GM18519 (cell line): ENCODE measurements around the gene ARHGAP45.

Source experiments
- ATAC-seq: cut with Tn5 transposase; IDR thresholded peaks from one replicate; pipeline ENCODE4 v1.9.1; 2021; ENCODE audit warnings: mild to moderate bottlenecking, moderate library complexity; ENCODE audit not compliant: unreplicated experiment, low FRiP score

ARHGAP45 gene

DNA sequence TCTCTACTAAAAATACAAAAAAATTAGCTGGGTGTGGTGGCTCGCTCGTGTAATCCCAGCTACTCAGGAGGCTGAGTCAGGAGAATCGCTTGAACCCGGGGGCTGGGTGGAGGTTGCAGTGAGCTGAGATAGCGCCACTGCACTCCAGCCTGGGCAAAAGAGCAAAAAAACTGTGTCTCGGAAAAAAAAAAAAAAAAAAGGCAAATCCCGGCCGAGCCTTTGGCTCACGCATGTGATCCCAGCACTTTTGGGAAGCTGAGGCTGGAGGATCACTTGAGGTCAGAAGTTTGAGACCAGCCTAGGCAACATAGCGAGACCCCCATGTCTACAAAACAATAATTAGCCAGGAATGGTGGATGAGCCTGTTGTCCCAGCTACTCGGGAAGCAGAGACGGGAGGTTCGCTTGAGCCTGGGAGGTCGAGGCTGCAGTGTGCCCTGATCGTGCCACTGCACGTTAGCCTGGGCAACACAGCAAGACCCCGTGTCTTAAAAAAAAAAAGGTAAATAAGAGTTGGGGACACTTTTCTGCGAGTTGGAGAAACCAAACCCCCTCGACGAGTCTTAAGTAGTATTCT lies 36.3 kb downstream of the ARHGAP45 start:
- no peak for ATAC-seq

DNA sequence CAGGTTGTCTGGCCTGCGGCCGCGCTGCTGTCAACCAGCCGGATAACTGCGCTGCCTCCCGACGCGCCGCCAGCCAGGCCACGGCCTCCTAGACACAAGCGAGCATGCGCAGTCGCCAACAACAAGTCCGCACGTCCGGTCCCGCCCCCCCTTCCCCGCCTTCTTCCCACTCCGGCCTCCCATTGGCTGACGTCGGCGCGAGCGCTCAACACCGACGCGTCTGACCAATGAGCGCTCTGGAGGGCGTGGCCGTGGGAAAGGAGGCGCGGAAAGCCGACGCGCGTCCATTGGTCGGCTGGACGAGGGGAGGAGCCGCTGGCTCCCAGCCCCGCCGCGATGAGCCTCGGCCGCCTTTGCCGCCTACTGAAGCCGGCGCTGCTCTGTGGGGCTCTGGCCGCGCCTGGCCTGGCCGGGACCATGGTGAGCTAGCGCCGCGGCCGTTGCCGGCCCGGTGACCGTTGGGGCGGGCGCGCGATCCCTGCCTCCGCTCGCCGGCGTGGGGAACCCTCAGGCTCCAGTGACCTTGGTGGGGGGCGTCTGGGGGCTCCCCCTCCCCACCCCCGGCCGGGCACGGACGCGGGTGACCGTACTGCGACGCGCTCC lies 36.8 kb downstream of the ARHGAP45 start, which contains the start of gene GPX4:
GPX4 (plus strand) TSS at position 287 of the 603 bp plus-strand sequence; CDS start at position 337, 50 bp downstream.
- peak; percentile 60 for ATAC-seq

DNA sequence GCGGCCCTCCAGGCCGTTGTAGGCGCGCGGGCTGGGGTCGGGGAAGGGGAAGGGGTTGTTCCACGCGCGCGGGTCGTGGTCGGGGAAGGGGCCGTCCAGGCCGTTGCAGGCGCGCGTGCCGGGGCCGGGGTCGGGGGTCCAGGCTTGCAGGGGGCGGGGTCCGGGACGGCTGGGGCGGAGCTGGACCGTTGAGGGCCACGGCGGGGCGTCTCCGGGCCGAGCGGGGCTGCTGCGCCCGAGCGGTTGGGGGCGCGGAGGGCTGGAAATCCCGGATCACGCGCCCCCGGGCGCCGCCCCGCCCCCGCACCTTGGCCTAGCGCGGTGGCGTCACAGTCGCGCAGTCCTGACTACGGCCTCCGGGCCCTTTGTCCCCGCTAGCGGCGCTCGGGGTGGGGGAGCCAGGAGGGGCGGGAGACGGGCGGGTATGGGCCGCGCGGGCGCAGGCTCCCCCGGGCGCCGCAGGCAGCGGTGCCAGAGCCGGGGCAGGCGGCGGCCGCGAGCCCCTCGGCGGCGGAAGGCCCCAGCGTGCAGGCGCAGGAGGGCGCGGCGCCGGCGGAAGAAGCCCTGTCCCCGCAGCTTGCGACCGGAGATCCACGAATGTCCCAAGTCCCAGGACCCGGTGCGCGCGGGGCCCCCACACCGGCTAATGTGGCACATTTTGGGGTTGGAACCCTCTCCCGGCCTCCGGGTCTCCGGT lies 37.5 kb downstream of the ARHGAP45 start:
- ATAC-seq, result no peak

DNA sequence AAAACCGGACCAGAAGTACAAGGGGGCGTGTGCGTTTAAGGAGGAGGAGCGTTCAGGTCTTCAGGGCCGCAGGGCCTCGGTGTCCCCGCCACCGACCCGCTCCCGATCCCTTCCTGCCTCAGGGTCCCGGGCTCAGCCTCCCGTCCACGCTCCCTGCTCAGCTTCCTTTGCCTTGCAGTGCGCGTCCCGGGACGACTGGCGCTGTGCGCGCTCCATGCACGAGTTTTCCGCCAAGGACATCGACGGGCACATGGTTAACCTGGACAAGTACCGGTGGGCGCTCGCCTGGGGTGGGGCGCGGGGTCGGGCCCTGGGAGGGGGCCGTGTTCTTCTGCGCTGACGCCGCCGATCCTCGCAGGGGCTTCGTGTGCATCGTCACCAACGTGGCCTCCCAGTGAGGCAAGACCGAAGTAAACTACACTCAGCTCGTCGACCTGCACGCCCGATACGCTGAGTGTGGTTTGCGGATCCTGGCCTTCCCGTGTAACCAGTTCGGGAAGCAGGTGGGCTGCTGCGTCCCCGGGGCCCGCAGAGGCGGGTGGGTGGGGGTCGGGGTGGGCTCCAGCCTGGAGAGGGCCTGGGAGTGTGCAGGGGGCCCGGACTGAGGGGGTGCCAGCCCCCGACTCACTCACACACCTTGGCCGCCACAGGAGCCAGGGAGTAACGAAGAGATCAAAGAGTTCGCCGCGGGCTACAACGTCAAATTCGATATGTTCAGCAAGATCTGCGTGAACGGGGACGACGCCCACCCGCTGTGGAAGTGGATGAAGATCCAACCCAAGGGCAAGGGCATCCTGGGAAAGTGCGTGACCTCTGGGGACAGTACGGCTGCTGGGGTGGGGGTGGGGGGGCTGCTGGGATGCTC lies 38.3 kb downstream of the ARHGAP45 start:
- ATAC-seq, result no peak

DNA sequence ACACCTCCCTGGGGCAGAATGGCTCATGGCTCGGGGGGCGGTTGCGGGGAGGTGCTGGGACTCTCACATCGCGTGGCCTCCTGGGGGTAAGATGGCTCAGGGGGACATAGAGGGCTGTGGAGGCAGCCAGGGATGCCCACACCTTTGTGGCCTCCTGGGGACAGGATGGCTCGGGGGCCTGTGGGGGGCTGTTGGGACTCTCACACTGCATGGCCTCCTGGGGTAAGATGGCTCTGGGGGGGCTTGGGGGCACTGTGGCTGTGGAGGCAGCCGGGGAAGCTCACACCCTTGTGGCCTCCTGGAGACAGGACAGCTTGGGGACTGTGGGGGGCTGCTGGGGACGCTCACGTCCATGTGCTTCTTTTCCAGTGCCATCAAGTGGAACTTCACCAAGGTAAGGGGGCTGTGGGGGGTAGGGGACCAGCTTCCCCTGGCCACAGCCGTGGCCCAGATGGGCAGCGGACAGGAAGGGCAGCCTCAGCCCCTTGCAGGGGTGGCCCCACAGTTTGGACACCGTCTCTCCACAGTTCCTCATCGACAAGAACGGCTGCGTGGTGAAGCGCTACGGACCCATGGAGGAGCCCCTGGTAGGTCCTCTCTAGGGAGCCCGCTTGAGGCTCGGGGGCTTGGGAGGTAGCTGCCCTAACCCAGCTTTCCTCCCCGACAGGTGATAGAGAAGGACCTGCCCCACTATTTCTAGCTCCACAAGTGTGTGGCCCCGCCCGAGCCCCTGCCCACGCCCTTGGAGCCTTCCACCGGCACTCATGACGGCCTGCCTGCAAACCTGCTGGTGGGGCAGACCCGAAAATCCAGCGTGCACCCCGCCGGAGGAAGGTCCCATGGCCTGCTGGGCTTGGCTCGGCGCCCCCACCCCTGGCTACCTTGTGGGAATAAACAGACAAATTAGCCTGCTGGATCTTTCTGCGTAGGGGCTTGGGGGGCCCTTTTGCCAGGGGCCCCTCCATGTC lies 39.2 kb downstream of the ARHGAP45 start:
- ATAC-seq, result no peak

DNA sequence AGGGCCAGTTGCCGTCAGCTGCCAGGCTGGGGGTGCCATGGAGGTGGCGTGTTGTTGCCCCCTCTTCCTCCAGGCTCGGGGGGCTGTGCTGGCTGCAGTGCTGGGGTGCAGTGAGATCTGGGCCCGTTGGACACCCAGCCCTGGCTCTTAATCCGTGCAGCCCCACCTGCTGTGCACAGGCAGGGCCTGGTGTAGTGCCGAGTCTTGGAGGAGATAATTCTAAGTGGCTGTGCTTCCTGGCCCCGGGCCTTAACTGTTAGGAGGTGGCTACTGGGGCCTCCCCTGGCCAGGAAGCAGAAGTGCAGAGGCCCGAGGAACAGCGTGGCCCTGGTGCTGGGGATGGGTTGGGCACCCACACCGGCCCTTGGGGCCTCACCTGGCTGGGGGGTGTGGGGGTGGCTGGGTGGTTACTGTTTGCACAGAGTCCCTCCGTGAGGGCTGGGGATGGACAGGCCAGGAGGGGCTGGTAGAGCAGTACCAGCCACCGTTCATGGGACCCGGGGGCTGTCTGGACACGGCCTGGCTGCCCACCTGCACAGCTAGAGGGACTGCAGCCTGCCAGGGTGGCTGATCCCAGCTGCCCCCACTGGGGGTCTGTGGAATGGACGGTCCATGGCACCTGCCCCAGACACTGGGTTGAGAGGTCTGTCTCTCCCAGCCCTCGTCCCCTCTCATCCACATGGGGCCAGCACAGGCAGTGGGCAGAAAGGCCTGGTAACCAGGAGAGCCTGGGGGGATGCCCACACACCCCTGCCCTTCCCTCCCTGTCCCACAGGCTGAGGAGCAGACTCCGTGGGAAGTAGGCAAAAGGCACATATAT lies 40.1 kb downstream of the ARHGAP45 start:
- ATAC-seq, result no peak

DNA sequence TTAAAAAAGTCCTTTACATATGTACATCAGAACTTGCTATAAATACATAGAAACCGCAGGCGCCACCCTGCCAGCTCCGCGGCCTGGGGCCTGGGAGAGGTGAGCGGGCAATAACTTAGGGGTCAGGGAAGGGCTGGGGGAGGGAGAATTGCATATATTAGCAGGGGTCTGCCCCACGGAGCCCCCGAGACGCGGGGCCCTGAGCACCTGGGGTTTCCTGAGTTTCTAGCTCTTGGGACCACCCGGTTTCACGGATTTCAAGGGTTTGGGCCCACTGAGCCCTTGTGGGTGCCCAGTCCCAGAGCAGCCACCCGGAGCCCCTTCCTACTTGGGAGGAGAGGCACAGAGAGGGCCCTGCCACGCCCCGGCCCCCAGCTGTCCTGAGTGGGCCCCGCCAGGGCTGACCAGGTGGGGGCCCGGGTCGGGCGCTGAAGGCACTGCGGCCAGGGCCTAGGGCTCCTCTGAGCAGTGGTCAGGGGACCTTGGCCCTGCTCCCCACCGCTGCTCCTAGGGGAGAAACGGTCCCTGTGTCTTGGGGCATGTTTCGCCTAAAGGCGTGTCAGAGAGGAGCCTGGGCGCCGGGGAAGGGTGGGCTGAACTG lies 40.8 kb downstream of the ARHGAP45 start:
- no peak for ATAC-seq

DNA sequence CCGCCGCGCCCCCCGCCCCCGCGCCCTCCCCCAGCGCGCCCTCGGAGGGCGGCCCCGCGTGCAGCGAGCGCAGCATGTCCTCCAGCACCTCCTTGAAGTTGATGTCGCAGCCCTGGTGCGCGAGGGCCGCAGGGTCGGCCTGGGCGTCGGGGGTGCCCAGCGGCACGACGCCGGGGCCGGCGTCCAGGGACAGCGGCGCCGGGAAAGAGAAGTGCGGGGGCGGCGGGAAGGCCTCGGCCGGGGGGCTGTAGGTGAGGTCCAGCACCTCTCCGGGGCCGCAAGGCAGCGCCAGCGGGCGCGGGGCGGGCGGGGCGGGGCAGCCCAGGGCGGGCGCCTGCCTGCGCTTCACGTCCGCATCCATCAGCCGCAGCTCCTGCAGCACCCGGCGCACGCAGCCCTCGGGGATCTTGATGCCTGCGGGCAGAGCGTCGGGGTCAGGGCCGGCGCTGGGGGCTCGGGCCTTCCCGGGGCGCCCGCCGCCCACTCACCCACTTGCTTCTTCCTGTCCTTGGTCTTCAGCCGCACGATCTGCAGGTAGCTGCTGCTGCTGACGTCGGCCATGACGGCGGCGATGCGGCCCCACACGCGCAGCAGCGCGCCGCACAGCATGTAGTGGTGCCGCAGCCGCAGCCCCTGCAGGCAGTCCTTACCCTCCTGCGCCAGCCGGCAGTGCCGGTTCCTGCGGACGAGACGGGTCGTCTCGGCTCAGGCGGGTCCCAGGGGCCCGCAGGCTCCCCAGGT lies 41.5 kb downstream of the ARHGAP45 start:
- no peak for ATAC-seq

DNA sequence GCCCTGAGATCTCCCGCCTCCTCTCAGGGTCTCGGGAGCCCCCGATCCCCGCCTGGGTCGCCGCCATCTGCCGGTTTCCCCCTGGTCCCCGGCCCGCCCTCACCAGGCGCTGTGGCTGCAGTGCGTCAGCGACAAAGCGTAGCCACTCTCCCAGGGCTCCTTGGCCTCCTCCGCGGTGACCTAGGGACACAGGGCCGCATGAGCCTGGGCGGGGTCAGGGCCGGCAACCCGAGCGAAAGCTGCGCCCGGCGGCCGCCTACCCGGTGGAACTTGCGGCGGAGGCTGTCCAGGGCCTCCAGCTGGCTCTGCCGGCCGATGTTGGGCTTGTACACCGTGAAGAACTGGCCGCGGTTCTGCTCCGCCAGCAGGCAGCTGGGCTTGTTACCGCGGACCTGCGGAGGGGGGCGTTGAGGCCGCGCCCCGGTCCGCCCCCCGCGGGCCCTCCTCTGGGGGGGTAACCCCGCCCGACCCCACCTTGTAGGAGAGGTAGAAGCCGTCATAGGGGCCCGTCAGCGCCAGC lies 42.1 kb downstream of the ARHGAP45 start:
- no peak for ATAC-seq

DNA sequence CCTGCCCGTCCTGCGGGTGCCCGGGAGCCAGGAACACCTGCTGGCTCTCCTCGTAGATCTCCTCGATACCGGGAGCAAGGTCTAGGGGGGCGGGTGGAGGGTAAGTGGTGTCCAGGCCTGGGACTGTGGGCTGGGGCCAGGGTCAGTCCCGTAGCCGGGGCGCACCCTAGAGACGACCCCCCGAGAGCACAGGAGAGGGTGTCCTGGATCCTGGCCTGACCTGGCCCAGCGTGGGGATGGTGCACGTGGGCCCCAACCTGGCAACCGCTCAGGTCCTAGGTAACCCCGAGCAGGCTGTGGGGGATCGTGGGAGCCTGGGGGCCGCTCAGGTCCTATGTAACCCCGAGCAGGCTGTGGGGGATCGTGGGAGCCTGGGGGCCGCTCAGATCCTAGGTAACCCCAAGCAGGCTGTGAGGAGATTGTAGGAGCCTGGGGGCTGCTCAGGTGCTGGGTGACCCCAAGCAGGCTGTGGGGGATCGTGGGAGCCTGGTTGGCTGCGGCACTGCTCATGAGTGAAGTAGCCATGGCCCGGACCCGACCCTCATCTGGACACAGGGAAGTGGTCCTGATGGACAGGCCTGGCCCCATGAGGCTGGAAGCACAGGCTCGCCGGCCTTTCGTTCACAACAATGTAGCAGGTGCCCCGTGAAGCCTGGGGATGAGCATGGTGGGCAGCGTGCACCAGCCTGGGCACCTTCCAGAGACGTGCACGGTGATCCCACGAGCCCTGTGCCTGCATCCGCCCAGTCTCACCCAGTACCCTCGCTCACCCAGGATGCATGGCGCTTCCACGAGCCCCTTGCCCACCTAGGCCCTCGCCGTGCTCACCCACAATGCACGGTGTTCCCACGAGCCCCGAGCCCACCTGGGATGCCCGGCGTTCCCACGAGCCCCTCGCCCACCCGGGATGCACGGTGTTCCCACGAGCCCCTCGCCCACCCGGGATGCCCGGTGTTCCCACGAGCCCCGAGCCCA lies 43.0 kb downstream of the ARHGAP45 start:
- ATAC-seq, result no peak

DNA sequence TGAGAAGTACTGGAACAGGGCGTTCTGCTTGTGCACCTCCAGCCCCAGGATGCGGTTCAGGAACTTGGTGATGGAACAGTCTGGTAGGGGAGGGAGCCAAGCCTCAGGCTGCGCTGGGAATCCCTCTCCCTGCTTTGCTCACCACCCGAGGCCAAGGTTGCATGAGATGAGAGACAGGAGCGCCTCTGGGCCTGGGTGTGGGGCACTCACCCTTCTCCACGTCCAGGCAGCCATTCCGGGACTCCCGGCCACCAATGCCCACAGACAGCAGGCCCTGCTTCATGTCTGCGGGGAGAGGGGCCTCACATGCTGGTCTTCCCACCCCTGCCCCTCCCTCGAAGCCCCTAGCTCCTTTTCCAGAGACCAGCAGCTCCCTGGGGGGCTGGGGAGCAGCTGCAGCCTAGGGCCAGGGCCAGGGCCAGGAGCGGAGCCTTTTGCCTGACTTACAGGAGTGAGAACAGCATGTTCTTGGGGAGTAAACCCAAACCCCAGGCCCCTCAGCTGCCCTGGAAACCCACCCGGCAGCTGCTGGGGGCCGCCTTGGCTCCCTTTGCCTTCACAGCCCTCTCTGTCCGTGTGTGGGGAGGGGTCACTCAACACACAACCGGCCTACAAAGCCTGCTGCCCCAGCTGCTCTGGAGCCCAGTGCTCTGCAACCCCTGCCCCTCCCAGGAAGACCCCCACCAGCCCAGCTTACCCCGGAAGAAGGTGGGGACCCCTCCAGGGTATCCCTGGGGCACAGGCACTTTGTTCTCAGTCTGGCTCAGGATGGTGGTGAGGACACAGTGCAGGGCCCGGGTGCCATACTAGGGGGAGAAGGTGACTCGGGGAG lies 44.1 kb downstream of the ARHGAP45 start:
- ATAC-seq, result no peak

DNA sequence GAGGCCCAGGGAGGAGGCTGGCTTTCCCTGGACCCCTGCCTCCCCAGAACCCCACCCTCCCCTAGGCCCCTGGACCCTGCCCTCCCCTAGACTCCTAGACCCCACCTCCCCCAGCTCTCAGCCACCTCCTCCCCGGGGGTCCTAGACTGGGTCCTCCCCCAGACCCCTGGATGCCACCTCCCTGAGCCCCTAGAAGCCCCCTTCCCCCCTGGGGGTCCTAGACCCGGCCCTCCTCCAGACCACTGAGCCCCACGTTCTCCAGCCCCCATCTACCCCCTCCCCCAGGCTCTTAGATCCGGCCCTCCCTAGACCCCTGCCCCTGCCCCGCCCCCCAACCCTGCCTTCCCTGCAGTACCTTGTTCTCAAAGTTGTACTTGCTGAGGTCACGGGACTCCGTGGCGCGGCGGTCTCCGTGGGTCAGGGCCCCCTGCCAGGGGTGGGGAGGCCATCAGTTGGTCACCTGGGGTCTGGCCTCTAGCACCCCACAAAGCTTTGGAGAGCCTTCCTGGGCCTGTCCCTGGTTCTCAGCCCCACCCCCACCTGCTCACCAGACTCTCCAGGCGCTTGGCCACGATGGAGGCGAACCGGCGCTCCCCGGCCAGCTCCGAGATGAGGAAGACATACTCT lies 44.8 kb downstream of the ARHGAP45 start:
- ATAC-seq, result no peak

DNA sequence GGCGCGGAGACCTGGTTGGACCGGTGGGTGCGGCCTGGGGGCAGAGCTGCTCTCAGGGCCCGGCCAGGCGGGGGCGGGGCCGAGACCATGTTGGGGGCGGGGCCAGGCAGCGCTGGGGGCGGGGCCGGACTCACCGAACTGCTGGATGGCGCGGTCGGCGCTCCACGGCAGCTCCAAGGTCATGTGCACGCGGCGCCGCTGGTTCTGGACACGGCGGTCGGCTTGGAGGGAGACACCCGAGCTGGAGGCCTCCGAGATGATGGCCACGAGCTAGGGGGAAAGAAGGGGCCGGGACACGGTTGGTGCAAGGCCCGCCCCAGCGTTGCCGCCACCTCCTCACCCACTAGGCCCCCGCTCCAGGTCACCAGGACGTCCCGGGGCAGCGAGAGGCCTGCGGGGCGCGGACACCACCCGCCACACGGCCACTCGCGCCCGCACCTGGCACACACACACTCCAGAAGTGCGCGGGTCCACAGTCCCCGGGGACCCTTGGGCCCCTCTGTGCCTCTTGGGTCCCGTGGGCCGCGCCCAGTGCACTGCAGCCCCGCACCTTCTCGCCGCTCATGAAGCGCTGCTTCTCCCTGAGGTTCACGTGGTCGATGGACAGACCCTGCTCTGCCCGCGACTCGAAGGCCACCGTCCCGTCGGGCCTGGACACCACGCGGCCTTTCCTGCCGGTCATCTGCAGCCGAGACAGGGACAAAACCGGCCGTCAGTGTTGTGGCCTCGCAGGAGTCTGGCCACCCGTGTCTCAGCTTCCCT lies 45.5 kb downstream of the ARHGAP45 start:
- ATAC-seq, result no peak
